Measurements from ENCODE around the gene P2RX6. TPM values are rescaled to one million over a fixed set of nuclear protein-coding genes. Genes with fewer than 3 reads are reported as not detected.
A peak's percentile ranks its signal among the peaks of the same experiment; 100 is the strongest.

P2RX6 gene
- total and polyA plus RNA-seq, 9 of the 15 experiments (the other 6 are each of a cell fraction or from before 2014, with no cell fraction given): 0.01 to 3.9 (median 1.5) TPM; not detected in 1

DNA sequence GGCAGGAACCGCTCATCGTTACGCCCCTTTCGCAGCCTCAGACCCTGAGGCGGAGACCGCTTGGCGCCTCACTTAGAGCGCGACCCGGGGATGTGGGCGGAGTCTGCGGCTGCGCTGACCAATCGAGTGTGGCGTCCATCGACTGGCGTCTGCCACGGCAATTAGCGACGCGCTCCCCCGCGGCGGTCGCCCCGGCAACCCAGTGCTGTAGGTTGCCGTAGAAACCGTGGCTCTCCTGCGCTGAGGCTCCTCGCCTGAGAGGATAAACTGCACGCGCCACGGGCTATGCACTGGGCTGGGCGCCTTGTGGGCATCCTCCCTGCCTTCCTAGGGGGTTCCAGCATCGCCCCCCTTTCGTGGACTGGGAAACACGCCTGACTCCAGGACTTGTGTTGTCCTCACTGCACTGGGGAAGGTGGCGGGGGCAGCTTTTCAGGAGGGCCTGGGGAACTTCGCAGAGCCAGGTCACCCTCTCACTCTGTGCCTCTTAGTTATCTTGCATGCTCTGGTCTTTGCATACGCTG, 701 bp upstream of the P2RX6 start (continued):
- TF ChIP-seq, protein P1, sequence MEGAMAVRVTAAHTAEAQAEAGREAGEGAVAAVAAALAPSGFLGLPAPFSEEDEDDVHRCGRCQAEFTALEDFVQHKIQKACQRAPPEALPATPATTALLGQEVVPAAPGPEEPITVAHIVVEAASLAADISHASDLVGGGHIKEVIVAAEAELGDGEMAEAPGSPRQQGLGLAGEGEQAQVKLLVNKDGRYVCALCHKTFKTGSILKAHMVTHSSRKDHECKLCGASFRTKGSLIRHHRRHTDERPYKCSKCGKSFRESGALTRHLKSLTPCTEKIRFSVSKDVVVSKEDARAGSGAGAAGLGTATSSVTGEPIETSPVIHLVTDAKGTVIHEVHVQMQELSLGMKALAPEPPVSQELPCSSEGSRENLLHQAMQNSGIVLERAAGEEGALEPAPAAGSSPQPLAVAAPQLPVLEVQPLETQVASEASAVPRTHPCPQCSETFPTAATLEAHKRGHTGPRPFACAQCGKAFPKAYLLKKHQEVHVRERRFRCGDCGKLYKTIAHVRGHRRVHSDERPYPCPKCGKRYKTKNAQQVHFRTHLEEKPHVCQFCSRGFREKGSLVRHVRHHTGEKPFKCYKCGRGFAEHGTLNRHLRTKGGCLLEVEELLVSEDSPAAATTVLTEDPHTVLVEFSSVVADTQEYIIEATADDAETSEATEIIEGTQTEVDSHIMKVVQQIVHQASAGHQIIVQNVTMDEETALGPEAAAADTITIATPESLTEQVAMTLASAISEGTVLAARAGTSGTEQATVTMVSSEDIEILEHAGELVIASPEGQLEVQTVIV (CRISPR knock-in tag; IDR thresholded peaks at IDR 0.05; ENCODE audit: borderline replicate concordance): peak; percentile 85; the same call in 1 of the 2 replicates
- no peak for TF ChIP-seq ZNF316 (IDR thresholded peaks at IDR 0.05)
- TF ChIP-seq SAFB (IDR thresholded peaks at IDR 0.05; ENCODE audit: borderline replicate concordance, low read depth, low read length): peak; percentile 59; the same call in 1 of the 2 replicates
- peak; percentile 65 for TF ChIP-seq HCFC1 (IDR thresholded peaks at IDR 0.05; ENCODE audit: low read depth, low read length)
- peak; percentile 28; the same call in 1 of the 2 replicates for TF ChIP-seq TCF7L2 (IDR thresholded peaks at IDR 0.05; ENCODE audit: low read depth, low read length)
- TF ChIP-seq NFXL1 (CRISPR knock-in tag; IDR thresholded peaks at IDR 0.05): peak; percentile 17; the same call in 1 of the 2 replicates
- peak; percentile 51; the same call in 1 of the 2 replicates for TF ChIP-seq HMG20A (CRISPR knock-in tag; conservative IDR thresholded peaks at IDR 0.05)
- TF ChIP-seq, protein P2, sequence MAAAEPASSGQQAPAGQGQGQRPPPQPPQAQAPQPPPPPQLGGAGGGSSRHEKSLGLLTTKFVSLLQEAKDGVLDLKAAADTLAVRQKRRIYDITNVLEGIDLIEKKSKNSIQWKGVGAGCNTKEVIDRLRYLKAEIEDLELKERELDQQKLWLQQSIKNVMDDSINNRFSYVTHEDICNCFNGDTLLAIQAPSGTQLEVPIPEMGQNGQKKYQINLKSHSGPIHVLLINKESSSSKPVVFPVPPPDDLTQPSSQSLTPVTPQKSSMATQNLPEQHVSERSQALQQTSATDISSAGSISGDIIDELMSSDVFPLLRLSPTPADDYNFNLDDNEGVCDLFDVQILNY (CRISPR knock-in tag; IDR thresholded peaks at IDR 0.05): no peak
- TF ChIP-seq ZNF507 (tag; conservative IDR thresholded peaks at IDR 0.05): no peak
- TF ChIP-seq TCFL5 (CRISPR knock-in tag; conservative IDR thresholded peaks at IDR 0.05): 0 out of 2 replicates have a peak, but pooled peaks have one; percentile 27
- TF ChIP-seq, protein P3, sequence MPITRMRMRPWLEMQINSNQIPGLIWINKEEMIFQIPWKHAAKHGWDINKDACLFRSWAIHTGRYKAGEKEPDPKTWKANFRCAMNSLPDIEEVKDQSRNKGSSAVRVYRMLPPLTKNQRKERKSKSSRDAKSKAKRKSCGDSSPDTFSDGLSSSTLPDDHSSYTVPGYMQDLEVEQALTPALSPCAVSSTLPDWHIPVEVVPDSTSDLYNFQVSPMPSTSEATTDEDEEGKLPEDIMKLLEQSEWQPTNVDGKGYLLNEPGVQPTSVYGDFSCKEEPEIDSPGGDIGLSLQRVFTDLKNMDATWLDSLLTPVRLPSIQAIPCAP (CRISPR knock-in tag; IDR thresholded peaks at IDR 0.05; ENCODE audit: borderline replicate concordance): no peak
- TF ChIP-seq, protein P4, sequence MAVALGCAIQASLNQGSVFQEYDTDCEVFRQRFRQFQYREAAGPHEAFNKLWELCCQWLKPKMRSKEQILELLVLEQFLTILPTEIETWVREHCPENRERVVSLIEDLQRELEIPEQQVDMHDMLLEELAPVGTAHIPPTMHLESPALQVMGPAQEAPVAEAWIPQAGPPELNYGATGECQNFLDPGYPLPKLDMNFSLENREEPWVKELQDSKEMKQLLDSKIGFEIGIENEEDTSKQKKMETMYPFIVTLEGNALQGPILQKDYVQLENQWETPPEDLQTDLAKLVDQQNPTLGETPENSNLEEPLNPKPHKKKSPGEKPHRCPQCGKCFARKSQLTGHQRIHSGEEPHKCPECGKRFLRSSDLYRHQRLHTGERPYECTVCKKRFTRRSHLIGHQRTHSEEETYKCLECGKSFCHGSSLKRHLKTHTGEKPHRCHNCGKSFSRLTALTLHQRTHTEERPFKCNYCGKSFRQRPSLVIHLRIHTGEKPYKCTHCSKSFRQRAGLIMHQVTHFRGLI (CRISPR knock-in tag; IDR thresholded peaks at IDR 0.05): 0 out of 2 replicates have a peak, but pooled peaks have one; percentile 14
- TF ChIP-seq, protein P5, sequence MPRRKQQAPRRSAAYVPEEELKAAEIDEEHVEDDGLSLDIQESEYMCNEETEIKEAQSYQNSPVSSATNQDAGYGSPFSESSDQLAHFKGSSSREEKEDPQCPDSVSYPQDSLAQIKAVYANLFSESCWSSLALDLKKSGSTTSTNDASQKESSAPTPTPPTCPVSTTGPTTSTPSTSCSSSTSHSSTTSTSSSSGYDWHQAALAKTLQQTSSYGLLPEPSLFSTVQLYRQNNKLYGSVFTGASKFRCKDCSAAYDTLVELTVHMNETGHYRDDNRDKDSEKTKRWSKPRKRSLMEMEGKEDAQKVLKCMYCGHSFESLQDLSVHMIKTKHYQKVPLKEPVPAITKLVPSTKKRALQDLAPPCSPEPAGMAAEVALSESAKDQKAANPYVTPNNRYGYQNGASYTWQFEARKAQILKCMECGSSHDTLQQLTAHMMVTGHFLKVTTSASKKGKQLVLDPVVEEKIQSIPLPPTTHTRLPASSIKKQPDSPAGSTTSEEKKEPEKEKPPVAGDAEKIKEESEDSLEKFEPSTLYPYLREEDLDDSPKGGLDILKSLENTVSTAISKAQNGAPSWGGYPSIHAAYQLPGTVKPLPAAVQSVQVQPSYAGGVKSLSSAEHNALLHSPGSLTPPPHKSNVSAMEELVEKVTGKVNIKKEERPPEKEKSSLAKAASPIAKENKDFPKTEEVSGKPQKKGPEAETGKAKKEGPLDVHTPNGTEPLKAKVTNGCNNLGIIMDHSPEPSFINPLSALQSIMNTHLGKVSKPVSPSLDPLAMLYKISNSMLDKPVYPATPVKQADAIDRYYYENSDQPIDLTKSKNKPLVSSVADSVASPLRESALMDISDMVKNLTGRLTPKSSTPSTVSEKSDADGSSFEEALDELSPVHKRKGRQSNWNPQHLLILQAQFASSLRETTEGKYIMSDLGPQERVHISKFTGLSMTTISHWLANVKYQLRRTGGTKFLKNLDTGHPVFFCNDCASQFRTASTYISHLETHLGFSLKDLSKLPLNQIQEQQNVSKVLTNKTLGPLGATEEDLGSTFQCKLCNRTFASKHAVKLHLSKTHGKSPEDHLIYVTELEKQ (CRISPR knock-in tag; IDR thresholded peaks at IDR 0.05): no peak; the same call in 1 of the 2 replicates
- TF ChIP-seq ZNF134 (CRISPR knock-in tag; conservative IDR thresholded peaks at IDR 0.05): no peak
- TF ChIP-seq LARP7 (IDR thresholded peaks at IDR 0.05): no peak
- TF ChIP-seq, protein P6, sequence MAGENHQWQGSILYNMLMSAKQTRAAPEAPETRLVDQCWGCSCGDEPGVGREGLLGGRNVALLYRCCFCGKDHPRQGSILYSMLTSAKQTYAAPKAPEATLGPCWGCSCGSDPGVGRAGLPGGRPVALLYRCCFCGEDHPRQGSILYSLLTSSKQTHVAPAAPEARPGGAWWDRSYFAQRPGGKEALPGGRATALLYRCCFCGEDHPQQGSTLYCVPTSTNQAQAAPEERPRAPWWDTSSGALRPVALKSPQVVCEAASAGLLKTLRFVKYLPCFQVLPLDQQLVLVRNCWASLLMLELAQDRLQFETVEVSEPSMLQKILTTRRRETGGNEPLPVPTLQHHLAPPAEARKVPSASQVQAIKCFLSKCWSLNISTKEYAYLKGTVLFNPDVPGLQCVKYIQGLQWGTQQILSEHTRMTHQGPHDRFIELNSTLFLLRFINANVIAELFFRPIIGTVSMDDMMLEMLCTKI (IDR thresholded peaks at IDR 0.05; ENCODE audit: partially characterized antibody): no peak
- TF ChIP-seq FOXK2 (conservative IDR thresholded peaks at IDR 0.05 in 1 of 2, IDR thresholded peaks at IDR 0.05 in 1 of 2; ENCODE audit: low read depth in 2 of 2): no peak

All from K562 (cell line).